GM18520 (cell line): ENCODE results near the gene TNFRSF13B.

Experiments
- ATAC-seq: cut with Tn5 transposase; IDR thresholded peaks from one replicate; pipeline ENCODE4 v1.9.1; 2021; ENCODE audit not compliant: unreplicated experiment

The TNFRSF13B gene

DNA sequence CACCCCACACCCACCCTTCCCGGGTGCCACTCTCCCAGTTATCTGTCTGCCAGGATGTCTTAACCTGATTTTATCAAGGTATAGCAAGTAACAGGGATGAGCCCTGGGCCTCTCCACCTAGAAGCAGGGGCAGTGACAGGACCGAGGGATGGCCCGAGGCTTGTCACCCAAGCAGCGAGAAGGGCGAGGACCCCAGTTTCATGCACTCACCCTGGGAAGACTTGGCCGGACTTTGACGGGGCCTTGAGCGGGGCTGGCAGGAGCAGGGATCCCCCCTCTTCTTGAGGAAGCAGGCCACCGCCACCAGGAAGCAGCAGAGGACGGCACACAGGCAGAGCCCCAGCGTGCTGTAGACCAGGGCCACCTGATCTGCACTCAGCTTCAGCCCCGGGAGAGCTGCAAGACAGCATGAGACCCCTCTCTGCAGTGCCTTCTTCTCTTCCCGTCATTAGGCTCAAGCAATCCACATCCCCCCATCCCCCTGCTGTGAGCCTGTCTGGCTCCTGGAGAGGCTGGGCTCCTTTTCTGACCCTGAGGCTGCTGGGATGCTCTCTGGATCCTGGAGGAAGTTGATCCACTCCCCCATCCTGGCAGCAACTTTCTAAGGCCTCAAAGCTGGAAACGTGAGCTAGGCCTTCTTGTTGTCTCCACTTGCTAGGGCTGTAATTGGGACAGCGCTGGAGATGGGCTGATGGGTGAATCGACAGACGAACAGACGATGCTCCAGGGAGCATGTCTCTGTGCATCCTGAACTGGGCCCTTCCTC lies 31.6 kb downstream of the TNFRSF13B start:
- ATAC-seq: no peak

DNA sequence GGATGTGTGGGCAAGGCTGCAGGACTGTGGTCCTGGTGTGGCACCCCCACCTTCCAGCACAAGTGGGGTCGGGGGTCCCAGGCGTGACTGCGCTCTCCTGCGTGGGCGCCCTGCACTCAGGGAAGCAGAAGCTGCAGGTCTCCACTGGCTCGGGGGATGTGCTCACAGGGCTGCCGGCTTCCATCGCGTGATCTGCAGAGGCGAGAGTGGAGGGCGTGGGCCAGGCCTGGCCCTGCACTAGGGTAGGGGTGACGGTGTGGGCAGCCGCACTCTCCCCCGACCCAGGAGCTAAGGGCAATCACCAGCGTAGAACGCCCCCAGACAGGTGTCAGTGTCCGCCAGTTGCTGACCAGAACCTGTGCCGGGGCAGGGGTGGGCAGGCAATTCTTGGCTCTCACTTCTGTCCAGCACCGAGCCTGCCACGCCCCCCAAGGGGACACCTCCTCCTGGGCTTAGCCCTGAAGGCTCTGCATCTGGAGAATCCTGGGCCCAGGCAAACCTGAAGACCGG lies 32.3 kb downstream of the TNFRSF13B start:
- no peak for ATAC-seq

DNA sequence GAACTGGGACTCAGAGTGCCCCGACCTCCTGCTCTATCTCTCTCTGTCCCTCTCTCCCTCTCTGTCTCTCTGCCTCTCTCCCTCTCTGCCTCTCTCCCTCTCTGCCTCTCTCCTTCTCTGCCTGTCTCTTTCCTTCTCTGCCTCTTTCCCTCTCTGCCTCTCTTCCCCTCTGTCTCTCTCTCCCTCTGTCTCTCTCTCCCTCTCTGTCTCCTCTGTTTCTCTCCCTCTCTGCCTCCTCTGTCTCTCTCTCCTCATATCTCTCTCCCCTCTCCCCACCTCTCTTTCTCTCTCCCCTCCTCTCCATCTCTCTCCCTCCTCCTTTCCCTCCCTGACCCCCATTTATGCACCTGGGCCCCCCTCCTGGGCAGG lies 32.7 kb downstream of the TNFRSF13B start:
- no peak for ATAC-seq

DNA sequence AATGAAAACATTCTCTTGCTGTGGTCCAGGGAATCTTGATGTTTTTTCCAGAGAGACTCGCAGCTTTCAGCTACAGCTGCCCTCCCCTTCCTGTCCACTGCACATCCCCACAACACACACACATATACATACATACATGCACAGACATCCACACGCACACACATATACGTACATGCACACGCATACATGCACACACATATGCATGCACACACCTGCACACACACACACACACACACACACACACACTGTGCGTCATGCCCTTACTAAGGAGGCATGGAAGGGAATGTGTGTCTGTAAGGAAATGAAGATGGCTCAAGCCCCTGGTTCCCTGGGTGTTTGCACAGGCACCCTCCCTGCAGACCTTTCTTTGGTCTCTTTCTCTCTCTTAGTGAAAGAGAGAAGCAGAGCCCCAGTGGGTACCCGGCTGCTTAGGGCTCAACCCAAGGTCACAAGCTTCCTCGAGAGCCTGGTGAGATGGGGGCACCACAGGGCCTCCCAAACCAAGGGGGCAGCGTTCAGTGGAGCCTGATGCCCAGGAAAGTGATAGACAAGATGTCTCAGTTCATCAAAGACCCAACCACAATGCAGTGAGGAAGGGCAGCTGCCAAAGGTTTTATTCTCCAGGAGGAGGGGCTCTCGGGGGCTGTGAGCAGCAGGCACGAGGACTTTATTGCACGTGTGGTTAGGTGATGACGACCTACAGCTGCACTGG lies 33.3 kb downstream of the TNFRSF13B start:
- no peak for ATAC-seq

DNA sequence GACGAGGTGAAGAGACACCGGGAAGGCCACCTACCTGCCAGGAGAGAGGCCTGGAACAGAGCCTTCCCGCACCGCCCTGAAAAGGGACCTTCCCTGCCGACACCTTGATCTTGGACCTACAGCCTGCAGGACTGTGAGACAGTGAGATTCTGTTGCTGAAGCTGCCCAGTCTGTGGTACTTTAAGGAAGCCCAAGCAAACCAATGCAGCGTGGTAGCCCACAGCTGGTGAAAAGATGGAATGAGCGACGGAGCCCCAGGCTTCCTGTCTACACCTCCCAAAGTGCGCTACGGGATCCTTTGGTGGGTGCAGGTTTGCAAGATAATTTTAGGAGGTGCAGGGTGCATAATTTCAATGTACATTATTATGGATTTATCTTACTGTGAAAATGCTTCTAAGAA lies 33.9 kb downstream of the TNFRSF13B start:
- ATAC-seq: no peak

DNA sequence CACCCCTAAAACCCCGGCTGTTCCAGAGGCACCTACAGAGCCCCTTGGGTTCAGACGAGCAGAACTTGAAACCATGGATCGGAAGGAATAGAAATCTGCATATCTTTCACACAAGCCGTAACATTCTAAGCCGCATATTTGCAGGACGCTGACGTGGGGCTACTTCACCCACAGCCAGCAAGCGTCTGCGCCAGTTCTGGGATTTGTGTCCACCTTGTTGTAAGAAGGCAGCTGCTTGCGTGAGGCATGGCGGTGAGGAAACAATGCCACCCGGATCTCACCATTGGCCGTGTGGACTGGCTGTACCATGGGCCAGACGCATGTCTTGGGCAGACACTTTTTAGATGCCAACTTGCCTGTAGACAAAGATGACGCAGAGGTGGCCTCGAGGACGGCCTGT lies 34.5 kb downstream of the TNFRSF13B start:
- ATAC-seq: no peak

DNA sequence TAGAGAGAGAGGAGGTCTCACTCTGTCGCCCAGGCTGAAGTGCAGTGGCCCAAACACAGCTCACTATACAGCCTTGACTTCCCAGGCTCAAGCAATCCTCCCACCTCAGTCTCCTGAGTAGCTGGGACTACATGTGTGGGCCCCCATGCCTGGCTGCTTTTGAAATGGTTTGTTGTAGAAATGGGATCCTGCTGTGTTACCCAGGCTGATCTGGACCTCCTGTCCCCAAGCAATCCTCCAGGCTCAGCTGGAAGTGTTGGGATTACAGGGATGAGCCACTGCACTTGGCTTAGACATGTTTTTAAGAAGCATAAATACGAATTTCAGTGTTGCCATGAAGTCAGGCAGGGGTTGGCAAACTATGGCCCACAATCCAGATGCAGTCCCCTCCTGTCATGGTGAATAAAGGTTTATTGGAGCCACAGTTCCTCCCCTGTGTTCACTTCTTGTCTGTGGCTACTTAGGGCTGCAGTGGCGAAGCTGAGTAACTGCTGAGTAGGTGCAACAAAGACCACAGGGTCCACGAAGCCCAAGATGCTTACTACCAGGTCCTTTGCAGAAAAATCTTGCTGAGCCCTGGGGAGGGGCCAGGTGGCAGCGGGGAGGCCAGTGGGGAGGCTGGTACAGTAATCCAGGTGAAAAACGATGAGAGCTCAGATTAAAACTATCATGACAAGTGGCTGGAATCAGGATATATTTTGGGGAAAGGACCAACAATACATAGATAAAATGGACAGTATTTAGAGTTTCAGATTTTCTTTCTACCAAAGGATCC lies 35.2 kb downstream of the TNFRSF13B start:
- ATAC-seq: no peak

DNA sequence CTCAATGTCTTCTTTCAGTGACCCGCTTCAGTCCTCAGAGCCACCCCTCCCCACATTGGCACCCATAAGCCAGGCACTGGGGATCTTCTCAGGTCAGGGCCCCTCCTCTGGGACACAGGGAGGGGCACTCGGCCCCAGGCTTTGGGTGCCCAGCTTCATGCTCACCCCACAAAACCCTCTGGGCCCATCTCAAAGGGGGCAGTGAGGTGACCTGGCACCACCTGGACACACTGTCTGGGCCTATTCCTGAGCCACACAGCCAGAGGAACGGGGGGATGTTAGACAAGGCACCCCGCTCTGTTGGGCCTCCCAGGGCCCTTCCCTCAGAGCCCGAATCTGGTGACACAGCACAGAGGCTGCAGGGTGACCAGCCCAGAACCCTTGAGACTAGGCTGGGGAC lies 36.1 kb downstream of the TNFRSF13B start:
- ATAC-seq: no peak

DNA sequence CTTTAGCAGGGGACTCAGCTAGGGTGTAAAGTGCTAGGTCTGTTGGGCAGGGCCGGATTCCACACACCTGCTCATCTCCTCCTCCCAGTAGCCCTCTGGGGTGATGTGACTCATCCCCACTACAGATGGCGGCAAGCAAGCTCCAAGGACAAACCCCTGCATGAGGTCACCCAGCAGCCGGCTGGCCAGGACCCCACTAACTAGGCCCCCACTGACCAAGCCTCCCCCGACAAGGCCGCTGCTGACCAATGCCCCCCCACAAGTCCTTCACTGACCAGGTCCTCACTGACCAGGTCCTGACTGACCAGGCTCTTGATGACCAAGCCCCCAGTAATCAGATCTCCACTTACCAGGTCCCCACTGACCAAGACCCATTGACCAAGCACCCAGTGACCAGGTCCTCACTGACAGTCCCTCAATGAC lies 36.7 kb downstream of the TNFRSF13B start:
- no peak for ATAC-seq

DNA sequence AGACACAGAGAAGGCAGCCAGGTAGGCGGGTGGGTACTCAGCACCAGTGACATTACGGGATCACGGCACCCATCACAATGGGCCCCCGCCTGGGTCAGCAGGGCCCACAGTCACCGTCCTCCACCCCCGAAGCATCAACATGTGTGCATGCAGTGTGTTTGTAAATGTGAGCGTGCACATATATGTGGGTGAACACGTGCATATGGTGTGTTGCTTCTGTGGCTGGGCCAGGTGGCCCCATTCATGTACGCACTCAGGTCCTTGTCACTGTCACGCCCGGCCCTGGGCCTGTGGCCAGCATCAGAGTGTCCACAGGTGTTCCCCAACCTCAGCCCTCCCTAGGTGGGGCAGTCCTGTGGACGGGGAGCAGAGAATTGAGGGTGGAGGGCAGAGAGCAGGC lies 37.1 kb downstream of the TNFRSF13B start:
- ATAC-seq: no peak

DNA sequence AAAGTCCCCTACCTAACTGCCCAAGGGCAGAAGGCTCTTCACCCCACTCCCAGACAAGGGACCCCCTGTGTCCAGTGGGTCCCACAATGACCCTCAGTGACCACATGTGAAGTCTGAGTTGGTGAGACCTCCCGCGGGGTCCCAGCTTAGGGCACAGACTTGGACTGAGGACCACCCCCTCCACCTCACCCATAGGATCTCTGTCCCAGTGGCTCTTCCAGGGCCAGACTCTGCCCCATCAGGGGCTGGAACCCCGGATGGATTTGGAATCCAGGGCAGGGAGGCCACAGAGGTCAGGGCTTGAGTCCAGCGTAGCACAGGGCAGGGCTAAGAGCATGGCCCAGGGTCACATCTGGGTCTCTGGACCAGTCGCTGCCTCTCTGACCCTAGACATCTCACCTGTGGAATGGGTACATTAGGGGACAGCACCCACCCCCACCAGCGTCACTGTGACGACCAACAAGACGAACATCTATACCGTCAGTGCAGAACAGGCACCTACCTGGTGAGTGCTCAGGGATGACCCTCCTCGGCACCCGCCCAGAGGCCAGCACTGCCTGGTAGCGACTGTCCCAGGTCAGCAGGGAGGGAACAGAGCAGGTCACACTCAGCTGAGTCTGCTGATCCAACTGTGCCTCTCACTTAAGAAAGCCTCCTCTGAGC lies 37.7 kb downstream of the TNFRSF13B start:
- ATAC-seq: no peak

DNA sequence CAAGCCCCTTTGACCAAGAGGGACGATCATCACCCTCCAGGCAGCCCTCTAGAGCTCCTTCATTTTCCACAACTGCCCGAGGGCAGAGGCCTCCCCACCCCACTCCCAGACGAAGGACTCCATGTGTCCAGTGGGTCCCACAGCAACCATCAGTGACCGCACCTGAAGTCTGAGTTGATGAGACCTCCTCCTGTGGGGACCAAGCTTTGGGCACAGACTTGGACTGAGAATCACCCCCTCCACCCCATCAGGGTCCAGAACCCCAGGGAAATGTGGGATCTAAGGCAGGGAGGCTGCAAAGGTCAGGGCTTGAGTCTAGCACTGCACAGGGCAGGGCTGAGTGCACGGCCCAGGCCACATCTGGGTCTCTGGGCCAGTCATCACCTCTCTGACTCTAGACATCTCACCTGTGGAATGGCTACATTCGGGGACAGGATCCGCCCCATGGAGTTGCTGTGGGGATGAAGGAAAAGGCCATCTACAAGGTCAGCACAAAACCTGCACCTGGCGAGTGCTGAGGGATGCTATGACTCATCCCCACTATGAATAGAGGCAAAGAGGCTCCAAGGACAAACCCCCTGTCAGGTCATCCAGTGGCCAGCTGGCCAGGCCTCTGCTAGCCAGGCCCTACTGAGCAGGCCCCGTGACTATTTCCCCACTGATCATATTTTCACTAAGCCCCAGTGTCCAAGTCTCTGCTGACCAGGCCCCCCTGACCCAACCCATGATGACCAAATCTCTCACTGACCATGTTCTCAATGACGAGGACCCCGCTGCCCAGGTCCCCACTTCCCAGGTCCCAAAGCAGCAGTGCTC lies 38.4 kb downstream of the TNFRSF13B start:
- no peak for ATAC-seq

DNA sequence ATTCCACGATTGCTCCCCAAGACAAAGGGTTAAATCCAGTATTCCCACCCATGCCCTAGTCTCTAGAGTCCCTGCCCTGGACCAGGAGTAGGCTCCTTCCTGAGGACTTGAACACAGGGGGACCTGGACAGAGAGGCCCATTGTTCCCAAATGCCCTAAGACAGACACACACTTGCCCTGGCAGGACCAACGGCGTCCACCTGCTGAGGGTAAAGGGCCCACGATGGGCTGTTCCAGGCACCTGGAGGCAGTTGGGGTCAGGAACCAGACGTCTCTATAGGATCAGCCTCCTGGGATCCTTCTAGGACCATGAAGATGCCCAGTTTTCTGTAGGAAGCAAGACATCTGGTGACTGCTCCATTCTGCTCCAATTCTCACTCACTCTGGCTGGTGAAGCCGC lies 39.3 kb downstream of the TNFRSF13B start:
- no peak for ATAC-seq

DNA sequence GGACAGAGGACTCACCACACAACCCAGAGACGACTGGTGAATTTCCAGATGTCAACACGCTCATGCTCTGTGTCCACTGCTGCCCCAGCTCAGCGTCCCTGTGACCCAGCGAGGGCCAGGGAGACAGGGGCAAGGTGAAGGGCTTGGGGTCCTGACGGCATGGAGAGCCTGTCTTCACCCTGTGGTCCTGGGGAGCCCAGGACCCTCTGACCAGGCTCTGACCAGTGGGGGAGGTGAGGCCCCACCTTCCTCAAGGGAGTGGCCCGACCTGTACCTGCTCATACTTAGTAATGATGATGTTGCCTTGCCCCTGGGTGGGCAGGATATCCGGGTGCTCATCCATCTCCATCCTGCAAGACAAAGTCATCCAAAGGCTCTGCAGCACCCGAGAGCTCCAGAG lies 39.8 kb downstream of the TNFRSF13B start:
- no peak for ATAC-seq

DNA sequence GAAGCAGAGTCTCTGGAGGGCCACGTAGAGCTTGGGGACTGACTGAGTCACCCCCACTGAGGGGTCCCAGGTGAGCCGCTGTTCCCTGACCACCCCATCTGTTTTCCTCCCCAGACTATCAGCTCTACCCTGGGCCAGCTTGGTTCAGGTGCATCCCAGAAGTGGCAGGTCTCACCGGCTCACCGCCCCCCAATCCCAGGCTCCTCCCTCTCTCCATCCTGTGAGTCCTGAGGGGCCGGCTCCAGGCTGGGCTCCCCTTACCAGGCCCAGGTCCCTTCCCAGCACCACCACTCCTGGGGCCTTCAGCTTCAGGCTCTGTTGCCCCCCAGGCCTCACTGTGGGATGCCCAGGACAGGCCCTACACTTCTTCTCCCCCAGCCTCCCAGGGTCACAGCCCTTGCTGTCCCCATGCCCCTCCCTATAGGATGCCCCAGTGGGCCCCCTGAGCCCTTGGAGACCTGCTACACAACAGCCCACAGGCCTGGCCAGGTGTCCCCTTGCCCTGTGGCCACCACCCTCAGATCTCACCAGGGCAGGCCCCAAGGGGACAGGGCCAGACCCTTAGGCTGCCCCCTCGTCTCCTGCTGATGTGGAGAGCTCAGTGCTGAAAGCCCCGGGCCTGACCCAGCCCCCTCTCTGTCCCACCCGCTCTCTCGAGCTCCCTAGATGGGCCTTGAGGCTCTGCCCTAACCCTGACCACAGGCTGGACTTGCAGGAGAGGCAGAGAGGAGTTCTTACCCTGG lies 40.4 kb downstream of the TNFRSF13B start:
- no peak for ATAC-seq

DNA sequence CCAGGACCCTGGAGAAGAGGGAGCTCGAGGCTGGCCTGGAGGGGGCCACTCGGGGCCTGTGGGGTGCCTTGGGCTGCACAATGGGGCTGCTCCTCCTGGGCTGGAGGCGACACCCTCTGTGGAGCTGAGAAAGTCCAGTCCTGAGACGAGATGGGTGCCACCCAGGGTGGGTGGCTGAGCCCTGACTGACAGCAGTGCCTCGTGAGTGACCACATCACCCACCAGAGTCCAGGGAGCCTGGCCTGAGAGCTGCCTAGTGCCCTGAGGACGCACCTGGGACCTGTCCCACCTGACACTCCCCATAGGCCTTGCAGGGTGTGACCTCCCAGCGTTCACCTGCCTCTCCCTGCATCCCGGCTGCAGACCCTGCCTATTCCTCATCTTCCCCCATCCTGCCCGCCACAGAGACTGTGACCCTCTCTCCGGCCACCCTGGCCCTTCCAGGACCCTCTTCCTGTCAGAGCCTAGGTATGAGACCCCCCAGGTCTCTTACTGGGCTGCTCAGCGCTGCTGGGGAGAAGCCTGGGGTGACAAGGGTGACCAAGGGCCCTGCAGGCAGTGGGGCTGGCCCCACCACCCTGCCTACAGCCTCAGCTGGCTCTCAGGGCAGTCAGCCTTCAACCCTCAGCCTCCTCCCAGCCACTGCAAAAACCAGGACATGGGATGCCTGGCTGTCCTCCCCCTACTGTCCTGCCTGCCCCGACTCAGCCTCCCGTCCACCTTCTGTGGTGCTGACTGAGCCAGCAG lies 41.2 kb downstream of the TNFRSF13B start:
- ATAC-seq: no peak

DNA sequence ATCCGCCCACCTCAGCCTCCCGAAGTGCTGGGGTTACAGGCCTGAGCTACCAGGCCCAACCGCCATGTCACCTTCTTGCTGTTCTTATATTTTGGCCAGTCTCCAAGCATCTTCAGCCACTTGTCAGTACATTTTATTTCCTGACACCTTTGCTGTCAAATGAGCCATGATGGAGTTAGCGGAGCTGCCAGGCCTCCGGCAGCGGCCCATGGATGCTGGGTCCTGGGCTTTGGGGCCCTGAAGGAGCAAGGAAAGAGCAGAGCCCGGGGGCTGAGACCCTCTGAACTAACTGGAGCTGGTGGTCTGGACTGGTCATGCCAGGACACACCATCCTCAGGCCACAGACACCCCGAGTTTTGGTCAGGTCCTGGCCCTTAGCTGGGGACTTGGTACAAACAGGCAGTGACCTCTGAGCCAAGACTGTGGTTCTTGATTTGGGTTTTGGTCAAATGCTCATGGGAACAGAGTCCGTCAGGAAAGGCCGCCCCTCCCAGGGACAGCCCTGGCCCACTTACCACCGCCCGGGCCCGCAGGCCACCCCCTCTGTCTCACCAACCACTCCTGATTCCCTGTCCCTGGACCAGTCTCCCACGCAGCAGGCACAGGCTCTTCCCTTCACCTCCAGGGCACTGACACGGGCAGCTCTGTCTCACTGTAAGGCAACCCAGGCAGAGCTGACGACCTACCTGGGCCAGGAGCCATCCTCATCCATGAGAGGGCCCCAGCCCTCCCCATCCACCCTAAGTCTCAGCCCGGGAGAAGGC lies 42.0 kb downstream of the TNFRSF13B start:
- no peak for ATAC-seq

DNA sequence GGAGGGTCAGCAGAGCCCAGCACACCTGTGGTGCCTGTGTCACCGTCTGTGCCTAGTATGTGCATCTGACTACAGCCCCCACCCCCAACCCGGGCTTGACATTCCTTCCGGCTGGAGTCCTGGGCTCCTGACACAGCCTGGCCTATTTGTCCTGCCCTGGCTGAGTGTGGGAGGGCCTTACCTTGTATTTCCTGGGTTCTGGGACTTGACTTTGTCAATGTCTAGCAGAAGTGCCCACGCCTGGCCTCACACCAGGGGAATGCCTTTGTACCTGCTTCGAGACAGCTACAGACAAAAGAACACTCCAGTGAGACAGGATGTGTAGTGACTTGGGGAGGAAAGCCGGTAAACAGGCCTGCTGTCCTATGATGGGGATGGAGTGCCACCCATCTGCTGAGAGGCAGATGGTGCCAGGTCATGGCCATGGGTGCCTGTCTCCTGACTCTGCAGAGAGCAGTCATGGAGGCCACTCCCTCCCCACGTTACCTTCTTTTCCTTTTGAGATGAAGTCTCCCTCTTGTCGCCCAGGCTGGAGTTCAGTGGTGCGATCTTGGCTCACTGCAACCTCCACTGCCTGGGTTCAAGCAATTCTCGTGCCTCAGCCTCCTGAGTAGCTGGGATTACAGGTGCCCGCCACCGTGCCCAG lies 42.8 kb downstream of the TNFRSF13B start:
- ATAC-seq: no peak
